ENCODE data around the gene STOML1. TPM values are rescaled to one million over a fixed set of nuclear protein-coding genes. Genes with fewer than 3 reads are reported as not detected.

Gene STOML1
- total RNA-seq, 1 experiment from 2014 or later, result 2.5 TPM

DNA sequence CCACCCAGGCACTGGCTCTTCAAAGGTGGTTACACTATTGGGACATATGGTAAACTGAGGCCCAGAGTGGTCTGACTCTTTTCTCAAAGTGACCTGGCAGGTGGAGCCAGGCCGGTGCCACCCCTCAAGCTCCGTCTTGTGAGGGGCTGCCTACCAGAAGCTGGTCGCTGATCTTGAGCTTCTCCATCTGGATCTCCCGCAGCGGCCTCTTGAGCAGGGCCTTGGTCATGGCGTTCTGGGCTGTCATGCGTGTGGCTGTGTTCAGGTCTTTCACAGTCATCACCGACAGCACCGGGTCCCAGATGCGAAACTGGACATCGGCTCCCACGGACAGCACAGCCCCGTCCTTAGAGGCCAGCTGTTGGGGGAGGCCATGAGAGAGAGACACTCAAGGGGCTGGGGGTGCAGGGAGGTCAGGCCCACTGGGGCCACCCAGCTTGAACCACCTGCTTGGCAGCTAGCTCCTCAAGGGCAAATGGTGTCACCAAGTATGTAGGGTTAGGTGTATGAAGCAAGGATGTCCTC is 3.6 kb downstream of the STOML1 start:
- Histone ChIP-seq H4K91ac (ENCODE audit: insufficient read length, low read depth, low read length) (no peak overlapping the region), H3K18ac (ENCODE audit: insufficient read length, low read depth, low read length) (no peak overlapping the region), H4K20me1 (ENCODE audit: control insufficient read depth, insufficient read depth, insufficient read length) (no peaks in the 10 kb centered on the region), H3K4ac (ENCODE audit: low read depth, low read length) (no peak overlapping the region), H3K23ac (ENCODE audit: insufficient read length, low read depth, low read length) (no peak overlapping the region), H3K56ac (ENCODE audit: insufficient read length, low read depth, low read length) (no peak overlapping the region), H2BK120ac (ENCODE audit: low read depth, low read length, poor library complexity, severe bottlenecking) (no peak overlapping the region), H3K79me2 (ENCODE audit: insufficient read depth, low read length) (no peaks in the 10 kb centered on the region), H3K14ac (ENCODE audit: insufficient read depth, low read length) (no peak overlapping the region; the same call in 1 of the 2 replicates), H2BK5ac (ENCODE audit: insufficient read length, low read length) (no peak overlapping the region), H2BK20ac (ENCODE audit: low read depth, low read length, poor library complexity, severe bottlenecking) (no peak overlapping the region), H3T11ph (ENCODE audit: low read length) (no peak overlapping the region), H3K79me1 (ENCODE audit: insufficient read depth, low read depth, low read length, poor library complexity, severe bottlenecking) (no peaks in the 10 kb centered on the region), H4K5ac (ENCODE audit: insufficient read length, low read depth, low read length) (no peak overlapping the region), H3K27me3 (ENCODE audit: insufficient read depth, low read length) (no peaks in the 10 kb centered on the region), H3K9ac (ENCODE audit: extremely low read depth, insufficient read length, low read length) (no peak overlapping the region), H3K4me2 (ENCODE audit: insufficient read depth, insufficient read length, low read length) (no peak overlapping the region), H2BK15ac (ENCODE audit: low read depth, low read length) (no peak overlapping the region), H2AK5ac (ENCODE audit: insufficient read length, low read length) (no peak overlapping the region), H3K9me3 (ENCODE audit: control insufficient read depth, low read depth, low read length) (no peaks in the 10 kb centered on the region), H3K23me2 (ENCODE audit: insufficient read length, low read depth, low read length, poor library complexity, severe bottlenecking) (peaks cover 4% of the 10 kb centered on the region), H3K27ac (ENCODE audit: insufficient read length, low read depth, low read length) (no peak overlapping the region), H2AFZ (ENCODE audit: low read length) (no peak overlapping the region), H4K8ac (replicated peaks; ENCODE audit: insufficient read length, low read depth, low read length) (no peak overlapping the region), H3K4me1 (ENCODE audit: insufficient read depth, low read length) (no peaks in the 10 kb centered on the region), H2BK12ac (ENCODE audit: insufficient read length, low read depth, low read length) (no peak overlapping the region)
- Mint-ChIP-seq H3K9me3 (no peaks in the 10 kb centered on the region), H3K4me1 (peaks cover 6 to 11% of the 10 kb centered on the region in 2 experiments), H3K4me3 (no peak overlapping the region), H3K36me3 (ENCODE audit: insufficient read depth in 1 of 3, low read depth in 3 of 3) (no peaks in the 10 kb centered on the region), H3K27me3 (ENCODE audit: low read depth) (peaks cover 10% of the 10 kb centered on the region), H3K27ac (no peak overlapping the region)
- no peak for TF ChIP-seq CTCF (conservative IDR thresholded peaks at IDR 0.05)
- no CpG with 5 or more reads among the region's 13 CpGs for WGBS (ENCODE audit: extremely low coverage, insufficient read length, low lambda C conversion rate)
- no peak for DNase-seq

All from H9 (cell line).